OCI-M2 (cell line): ENCODE measurements around the gene MIDN.

ENCODE experiments used
- DNase-seq: peaks from one replicate; lab custom pipeline; 2025; ENCODE audit not compliant: unreplicated experiment; lab: John Stamatoyannopoulos, UW

Gene MIDN

GRCh38 chr19:1280636-1281568 is 32.5 kb downstream of the MIDN start:
- no peak for DNase-seq

GRCh38 chr19:1281569-1282287 is 33.3 kb downstream of the MIDN start:
- DNase-seq, result no peak

GRCh38 chr19:1282588-1283206 is 34.3 kb downstream of the MIDN start:
- DNase-seq, result no peak

DNA sequence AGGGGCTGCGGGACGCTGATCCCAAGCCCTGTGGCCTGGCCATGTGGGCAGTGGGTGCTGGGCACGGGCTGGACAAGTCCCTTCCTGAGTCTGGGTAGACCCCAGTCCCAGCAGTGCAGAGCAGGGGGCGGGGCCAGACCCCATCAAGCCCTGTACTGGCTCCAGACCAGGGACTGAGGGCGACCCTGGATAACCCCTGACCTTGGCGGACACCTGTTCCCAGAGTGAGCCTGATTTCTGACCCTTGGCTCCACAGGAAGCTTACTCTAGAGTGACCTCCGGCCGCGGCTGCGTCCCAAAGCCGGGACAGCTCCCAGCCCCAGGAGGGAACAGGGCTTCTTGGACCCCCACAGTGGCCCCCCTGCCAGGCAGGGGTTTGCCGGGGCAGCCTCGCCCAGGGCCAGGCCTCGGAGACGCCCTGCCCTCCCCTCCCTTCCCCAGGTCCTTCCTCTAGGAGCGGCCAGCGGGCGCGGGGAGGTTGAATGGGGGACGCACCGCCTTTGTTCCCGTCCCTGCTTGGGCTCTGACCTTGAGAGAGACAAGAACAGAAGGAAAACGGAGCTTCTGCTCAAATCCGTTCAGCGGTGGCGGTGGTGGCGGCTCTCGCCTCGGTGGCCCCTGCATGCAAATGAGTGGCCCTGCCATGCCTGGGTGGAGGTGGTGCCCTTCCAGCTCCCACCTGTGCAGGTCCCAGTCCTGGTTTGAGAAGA is 35.0 kb downstream of the MIDN start:
- DNase-seq, result no peak

GRCh38 chr19:1283917-1284292 is 35.5 kb downstream of the MIDN start:
- DNase-seq, result no peak

GRCh38 chr19:1284293-1284978 is 36.1 kb downstream of the MIDN start:
- DNase-seq, result no peak

- no peak for DNase-seq
These were observed 36.8 kb downstream of the MIDN start for GRCh38 chr19:1284979-1285736.

GRCh38 chr19:1285737-1286360 is 37.5 kb downstream of the MIDN start, which contains the start of gene EFNA2:
TSS of gene EFNA2 (plus strand) at chr19:1285873. CDS start at chr19:1286169, 296 bp downstream.
- DNase-seq, result no peak

DNA sequence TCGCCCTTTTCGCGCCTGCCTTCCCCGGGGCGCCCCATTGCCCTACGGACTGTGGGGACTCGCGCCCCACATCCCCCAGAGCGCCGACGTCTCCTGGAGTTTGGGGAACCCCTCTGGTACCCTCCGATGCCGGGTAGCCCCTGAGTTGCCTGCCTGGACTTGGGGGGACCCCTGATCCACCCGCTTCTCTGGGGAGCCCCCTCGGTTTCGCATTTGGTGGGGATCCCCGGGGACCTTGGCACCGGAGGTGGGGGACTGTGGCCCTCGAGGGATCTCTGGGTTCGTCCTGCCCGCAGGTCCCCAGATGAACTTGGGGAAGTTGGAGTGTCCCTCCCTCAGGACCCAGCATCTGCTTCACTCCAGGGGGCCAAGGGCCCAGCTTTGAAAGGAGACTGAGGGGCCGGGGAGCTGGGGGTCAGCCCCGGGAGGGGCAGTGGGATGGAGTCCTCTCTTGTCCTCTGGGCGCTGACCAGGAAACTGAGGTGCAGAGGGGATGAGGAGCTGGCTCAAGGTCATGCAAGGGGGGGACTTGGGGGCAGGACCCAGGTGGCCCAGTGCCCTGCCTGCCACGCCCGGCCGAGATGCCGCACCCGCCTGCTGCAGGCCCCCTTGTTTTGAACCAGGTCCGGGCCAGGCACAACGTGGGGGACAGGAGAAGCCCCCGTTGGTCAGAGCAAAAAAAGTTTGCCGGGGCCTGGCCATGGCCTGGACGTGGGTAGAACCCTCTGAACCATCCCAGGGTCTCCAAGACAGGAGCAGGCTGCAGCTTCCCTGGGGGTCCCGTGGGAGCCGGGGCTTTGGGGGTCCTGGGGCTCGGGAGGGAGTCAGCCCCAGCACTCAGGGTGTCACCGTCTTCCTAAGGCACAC is 38.3 kb downstream of the MIDN start:
- no peak for DNase-seq

DNA sequence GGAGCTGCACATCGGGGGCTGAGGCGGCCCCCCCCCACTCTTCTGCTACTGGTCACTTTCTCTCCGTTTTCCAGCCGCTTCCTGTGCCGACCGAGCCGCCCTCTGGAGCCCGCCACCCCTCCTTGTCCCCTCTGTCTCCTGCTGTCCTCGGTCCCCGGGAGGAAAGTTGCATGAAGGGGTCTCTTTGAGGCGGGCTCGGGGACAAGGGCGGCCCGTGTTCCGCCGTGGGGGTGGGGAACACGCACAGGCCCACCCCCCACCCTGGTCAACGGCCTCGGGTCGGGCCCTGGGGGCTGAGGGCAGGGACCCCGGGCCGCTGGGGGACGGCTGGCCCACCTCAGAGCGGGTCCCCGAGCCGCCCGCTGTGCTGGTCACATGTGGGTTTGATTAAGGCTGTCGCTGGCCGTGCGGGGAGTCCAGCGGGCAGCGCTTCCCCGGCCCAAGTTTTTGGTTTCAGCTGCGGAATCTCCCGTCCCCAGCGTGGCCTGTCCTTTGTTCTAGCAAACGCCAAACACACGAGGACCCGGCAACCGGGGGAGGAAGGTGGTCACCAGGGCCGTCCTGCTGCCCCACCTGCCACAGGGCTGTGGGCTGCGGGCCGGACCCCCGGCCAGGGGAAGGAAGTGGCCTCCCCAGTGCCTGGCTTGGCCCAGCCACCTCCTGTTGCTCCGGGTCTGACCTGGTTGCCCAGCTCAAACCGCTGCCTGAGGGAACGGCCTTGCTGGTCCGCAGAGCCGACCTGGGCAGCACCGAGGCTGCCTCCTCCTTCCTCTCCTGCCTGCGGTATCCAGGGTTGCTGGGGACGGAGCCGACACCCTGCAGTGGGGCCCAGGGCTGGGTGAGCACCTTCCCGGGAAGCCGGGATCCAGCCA is 39.2 kb downstream of the MIDN start:
- DNase-seq, result no peak

- no peak for DNase-seq
These were observed 39.8 kb downstream of the MIDN start for GRCh38 chr19:1288226-1288612.

GRCh38 chr19:1288833-1289685 is 40.7 kb downstream of the MIDN start:
- no peak for DNase-seq

GRCh38 chr19:1289686-1290025 is 41.3 kb downstream of the MIDN start:
- no peak for DNase-seq

- DNase-seq, result no peak
These were observed 41.9 kb downstream of the MIDN start for GRCh38 chr19:1290196-1290702.

GRCh38 chr19:1290703-1291651 is 42.6 kb downstream of the MIDN start:
- no peak for DNase-seq
